BE2C (cell line): ENCODE results near the gene DAO.

Experiments used
- DNase-seq: peaks from one replicate; pipeline ENCODE4 v3.0.0-alpha.2; 2020
- H3K27me3 ChIP-seq: fragments of 250-450 bp; sonication (Bioruptor Pico); 2 replicates; pipeline ENCODE4 v1.5.1; 2020; ENCODE audit warnings: mild to moderate bottlenecking
- H3K36me3 ChIP-seq: fragments of 250-450 bp; sonication (Bioruptor Pico); 2 replicates; pipeline ENCODE4 v1.5.1; 2020; ENCODE audit warnings: mild to moderate bottlenecking
- H3K4me1 ChIP-seq: fragments of 250-450 bp; sonication (Bioruptor Pico); 2 replicates; pipeline ENCODE4 v1.5.1; 2020
- H3K4me3 ChIP-seq: 2 replicates; pipeline ENCODE4 v1.5.1; 2011; ENCODE audit warnings: low read depth, low read length
- H3K9me3 ChIP-seq: fragments of 250-450 bp; sonication (Bioruptor Pico); 2 replicates; pipeline ENCODE4 v1.5.1; 2020
- CTCF ChIP-seq: IDR thresholded peaks from 2 replicates; pipeline ENCODE4 v1.5.1; 2012; ENCODE audit warnings: mild to moderate bottlenecking, low read depth, low read length

DAO gene

GRCh38 chr12:108949976-108950375 is 70.1 kb downstream of the DAO start:
- Histone ChIP-seq H3K4me3 (no peak overlapping the region), H3K9me3 (no peaks in the 10 kb centered on the region), H3K4me1 (no peaks in the 10 kb centered on the region), H3K27me3 (no peaks in the 10 kb centered on the region), H3K36me3 (no peaks in the 10 kb centered on the region)
- TF ChIP-seq CTCF: no peak
- DNase-seq: no peak
